Activated T-cell treated with anti-CD3 and anti-CD28 coated beads for 1 hour (primary cell): ENCODE results near the gene HOXD1.
A peak's percentile ranks its signal among the peaks of the same experiment; 100 is the strongest.

Source experiments
- DNase-seq: peaks from one replicate; pipeline ENCODE4 v3.0.0-alpha.2; 2020; ENCODE audit warnings: low read depth

Gene HOXD1

GRCh38 chr2:176187899-176188773, at the start of gene HOXD1:
Gene HOXD1, plus strand, starts transcription at chr2:176188668. Its CDS starts 134 bp downstream, at chr2:176188802.
- DNase-seq: no peak

- DNase-seq: no peak
These were observed 49.4 kb upstream of the HOXD1 start for GRCh38 chr2:176138923-176139660.

- no peak for DNase-seq
These were observed 48.6 kb upstream of the HOXD1 start for GRCh38 chr2:176139661-176140512.

- peak; percentile 54 for DNase-seq
These were observed 47.8 kb upstream of the HOXD1 start for GRCh38 chr2:176140513-176141317.

GRCh38 chr2:176142281-176142680, 46.2 kb upstream of the HOXD1 start:
- no peak for DNase-seq

GRCh38 chr2:176145085-176145969, 43.1 kb upstream of the HOXD1 start:
- no peak for DNase-seq

GRCh38 chr2:176146101-176146500, 42.4 kb upstream of the HOXD1 start:
- DNase-seq: no peak

GRCh38 chr2:176146645-176147044, 41.8 kb upstream of the HOXD1 start:
- DNase-seq: no peak

GRCh38 chr2:176147210-176147799, 41.2 kb upstream of the HOXD1 start:
- no peak for DNase-seq

- DNase-seq: no peak
These were observed 40.5 kb upstream of the HOXD1 start for GRCh38 chr2:176147800-176148496.

GRCh38 chr2:176148751-176149421, 39.6 kb upstream of the HOXD1 start:
- DNase-seq: no peak

- DNase-seq: no peak
These were observed 39.0 kb upstream of the HOXD1 start for GRCh38 chr2:176149481-176149938.

GRCh38 chr2:176149939-176150583, 38.4 kb upstream of the HOXD1 start:
- no peak for DNase-seq

- no peak for DNase-seq
These were observed 37.7 kb upstream of the HOXD1 start for GRCh38 chr2:176150584-176151441.

- no peak for DNase-seq
These were observed 36.8 kb upstream of the HOXD1 start, which contains the start of gene HOXD4 for GRCh38 chr2:176151442-176152287. Gene HOXD4, plus strand, starts transcription at chr2:176151550. Its CDS starts 84 bp downstream, at chr2:176151634.
